Activated CD8-positive, alpha-beta memory T cell treated with anti-CD3 and anti-CD28 coated beads, Interleukin-2, amount 50 U/mL, for 1 hour (primary cell): ENCODE measurements around the gene CFAP45.

Experiments
- DNase-seq: peaks from one replicate; pipeline ENCODE4 v3.0.0-alpha.2; 2020; ENCODE audit errors: extremely low read depth

CFAP45 gene

GRCh38 chr1:159936273-159936904 lies 36.4 kb upstream of the CFAP45 start:
- DNase-seq: no peak

- DNase-seq: no peak
Observed at GRCh38 chr1:159935719-159936272, 35.8 kb upstream of the CFAP45 start.

- DNase-seq: no peak
Observed at GRCh38 chr1:159935305-159935704, 35.3 kb upstream of the CFAP45 start.

DNA sequence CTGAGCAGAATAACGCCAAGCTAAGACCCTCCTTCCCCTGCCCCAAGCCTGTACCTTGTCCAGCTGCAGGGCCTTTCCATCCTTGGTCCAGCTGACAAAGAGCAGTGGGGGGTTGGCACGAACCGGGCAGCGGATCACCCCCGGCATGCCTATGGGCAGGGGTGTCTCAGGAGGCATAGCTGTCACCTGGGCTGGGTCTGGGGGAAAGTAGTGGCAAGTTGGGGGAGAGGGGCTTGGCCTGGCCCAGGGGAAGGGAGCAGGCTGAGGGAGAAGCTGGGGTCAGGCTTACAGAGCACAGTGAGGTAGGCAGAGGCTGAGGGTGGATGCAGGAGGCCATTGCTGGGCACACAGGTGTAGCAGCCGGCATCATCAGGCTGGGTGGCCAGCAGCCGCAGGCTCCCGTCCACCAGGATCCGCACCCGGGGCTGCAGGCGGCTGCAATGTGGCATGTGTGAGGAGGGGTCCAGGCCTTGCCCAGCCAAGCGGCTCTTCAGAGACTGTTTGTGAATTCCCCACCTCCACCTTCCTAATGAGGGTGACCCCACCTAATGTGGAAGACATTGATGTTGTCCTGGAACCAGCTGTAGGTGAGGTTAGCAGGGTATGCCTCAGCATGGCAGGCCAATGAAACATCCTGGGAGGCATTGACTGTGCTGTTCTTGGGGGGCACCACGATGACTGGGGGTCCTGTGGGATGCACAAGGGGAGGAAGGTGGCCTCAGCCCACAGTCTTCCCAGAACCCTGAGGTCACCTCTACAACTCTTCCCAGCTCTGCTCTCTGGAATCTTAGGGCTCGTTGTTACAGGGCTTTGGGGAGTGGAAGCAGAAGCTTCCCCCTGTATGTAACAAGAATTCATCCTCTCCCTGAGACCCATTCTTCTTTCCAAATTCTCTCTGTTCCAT lies 34.4 kb upstream of the CFAP45 start:
- no peak for DNase-seq

DNA sequence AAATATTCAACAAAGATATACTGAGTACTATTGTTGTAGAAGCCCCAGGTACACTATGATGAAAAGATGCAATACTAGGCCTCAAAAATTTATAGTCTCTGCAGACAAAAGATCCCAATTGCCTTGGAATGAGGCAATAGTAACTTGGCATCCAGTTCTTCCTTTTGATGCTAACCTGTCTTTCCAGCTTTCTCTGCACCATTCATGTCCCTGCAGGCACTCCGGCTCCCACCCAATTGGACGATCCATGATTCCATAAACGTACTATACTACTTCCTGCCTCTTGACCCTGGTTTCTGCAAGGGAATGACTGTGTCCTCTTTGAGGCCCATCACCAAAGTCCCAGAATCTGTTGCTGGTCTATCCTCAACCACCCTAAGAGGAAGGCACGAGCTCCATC lies 33.4 kb upstream of the CFAP45 start:
- DNase-seq: no peak

- DNase-seq: no peak
Observed at GRCh38 chr1:159932296-159933285, 32.6 kb upstream of the CFAP45 start.

GRCh38 chr1:159931795-159932173 lies 31.8 kb upstream of the CFAP45 start:
- no peak for DNase-seq

DNA sequence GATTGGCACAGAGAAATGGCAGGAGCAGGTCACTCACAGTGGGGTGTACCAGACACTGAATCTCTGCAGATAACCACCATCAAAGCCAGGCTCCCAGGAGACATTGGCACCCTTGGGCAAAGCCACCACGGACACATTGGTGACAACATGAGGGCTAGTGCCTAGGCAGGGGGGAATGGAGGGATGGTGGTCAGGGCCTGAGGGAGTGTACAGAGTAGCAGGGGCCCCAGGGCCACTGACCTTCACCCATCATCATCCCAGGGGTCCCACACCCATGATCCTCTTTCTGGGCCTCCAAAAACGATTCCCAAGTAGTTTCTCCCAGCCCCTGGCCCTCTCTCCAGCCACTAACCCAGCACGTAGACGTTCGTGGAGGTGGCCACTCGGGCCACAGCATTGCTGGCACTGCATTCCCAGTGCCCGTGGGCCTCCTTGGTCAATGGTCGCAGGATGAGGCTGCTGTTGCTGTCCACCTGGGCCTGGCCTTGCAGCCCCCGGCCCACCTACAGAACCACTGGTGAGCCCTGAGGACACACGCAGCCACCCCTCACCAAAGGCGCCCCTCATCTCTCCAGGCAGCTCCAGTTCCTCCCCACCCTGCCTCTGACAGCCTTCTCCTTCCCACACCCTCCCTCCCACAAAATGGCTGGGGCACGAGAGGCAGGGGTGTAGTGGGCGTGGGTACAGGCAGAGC lies 31.3 kb upstream of the CFAP45 start:
- DNase-seq: no peak

DNA sequence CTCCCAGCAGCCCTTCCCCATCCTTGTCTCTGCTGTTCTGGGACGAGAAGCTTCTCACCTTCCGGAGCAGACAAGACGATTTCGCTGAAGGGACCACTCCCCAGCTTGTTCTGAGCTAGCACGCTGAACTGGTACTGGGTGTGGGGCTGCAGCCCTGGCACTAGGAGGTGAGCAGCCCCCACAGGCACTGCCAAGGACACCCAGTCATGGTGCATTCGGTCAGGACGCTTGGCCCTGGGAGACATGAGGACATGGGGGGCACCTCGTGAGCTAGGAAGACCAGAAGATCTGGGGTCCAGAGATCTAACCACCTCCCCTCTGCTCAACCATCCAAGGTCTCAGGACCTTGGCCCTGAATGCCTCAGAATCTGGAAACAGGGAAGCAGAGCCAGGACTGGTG lies 30.7 kb upstream of the CFAP45 start:
- no peak for DNase-seq

- DNase-seq: no peak
Observed at GRCh38 chr1:159930216-159930615, 30.3 kb upstream of the CFAP45 start.

DNA sequence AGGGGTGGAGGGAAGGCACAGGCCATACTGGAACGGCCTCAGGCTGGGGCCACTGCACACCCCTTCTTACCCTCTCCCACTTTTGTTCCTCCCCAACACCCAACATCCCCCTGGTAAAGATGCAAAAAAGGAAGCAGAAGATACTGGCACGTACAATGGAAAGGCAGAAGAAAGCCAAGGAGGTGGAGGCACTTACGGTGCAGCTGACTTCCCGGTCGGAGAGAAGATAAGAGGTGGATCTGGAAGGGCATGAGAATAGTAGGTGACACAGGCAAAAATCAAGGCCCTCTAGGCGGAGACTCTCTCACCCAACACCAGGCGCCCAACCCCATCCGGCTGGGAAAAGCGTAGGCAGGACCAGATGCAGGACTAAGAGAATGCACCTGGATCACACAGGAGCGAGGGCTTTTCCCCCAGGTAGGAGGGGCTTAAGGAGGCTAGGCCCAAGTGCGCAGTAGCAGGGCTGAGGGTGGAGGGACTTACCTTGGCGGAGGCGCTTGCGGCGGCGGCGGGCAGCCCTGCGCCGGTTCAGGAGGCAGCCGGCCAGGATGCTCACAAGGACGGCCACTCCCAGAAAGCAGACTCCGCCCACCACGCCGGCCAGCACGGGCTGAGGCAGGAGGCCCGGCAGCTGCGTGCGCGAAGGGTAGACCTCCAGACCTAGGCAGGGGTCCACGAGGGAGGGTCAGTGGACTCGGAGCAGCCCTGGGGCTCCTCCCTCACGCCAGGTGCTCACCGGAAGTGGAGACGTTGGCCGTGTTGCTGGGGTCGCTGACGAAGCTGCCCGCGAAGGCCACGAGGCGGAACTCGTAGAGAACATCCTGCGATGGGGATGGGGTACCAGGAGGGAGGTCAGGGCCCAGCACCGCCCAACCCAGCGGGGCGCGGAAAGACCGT lies 29.4 kb upstream of the CFAP45 start:
- no peak for DNase-seq

DNA sequence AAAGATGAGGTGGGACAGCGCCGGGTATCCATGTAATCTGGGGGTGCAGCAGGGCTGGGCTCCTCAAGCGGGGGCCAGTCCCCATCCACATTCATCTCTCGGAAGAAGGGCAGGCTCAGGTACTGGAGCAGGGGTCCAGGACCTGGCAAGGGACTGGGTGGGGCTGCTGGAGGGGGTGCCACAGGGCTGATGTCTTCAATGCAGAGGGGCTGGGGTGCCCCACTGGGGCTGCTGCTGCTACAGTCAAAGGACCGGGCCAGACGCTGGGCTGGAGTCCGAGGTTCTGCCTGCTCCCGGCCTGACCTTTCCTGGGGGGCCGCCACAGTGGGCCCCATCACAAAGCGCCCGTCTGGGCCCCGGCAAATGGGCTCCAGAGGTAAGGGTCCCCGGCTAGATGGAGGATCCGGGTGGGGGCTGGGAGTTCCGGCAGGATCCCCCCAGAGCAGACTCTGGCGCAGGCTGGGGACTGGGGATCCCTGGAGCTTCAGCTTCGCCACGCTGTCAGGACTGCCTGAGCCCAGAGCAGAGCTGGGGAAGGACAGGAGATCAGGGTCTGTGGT lies 28.6 kb upstream of the CFAP45 start:
- no peak for DNase-seq

GRCh38 chr1:159927849-159928431 lies 28.0 kb upstream of the CFAP45 start:
- no peak for DNase-seq

DNA sequence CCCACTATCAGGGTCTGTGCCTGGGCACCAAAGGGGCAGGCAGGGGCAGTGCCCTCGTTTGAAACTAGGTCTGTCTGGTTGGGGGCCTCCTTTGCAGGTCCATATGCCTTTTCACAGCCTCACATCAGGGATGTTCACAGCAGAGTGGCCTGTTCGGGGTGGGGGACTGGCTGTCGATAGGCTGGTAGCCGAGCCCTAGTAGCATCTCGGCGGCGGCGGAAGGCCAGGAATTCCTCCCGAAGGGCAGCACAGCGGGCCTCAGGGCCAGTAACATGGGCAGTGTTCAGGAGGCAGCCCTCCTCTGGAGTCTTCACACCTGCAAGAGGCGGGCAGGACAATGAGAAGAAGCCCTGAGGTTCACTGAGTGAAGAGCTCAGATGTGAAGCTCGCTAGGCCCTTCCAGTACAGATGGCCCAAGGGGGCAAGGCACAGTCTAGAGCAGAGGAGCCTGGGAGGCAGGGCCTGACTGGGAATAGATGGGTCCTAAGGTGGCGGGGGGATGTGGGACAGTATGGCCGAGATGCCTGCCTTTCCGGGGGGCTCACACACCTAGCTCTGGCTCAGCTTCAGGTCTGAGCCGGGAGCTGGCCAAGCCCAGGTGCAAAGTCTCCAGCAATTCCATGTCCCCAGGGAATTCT lies 27.4 kb upstream of the CFAP45 start:
- DNase-seq: no peak

- DNase-seq: no peak
Observed at GRCh38 chr1:159925719-159926078, 25.7 kb upstream of the CFAP45 start.

GRCh38 chr1:159924791-159925718 lies 25.1 kb upstream of the CFAP45 start, which contains the start of gene TAGLN2:
Gene TAGLN2 (minus strand): TSS chr1:159925507. CDS start chr1:159920509, 4,998 bp downstream.
- peak; percentile 78 for DNase-seq

DNA sequence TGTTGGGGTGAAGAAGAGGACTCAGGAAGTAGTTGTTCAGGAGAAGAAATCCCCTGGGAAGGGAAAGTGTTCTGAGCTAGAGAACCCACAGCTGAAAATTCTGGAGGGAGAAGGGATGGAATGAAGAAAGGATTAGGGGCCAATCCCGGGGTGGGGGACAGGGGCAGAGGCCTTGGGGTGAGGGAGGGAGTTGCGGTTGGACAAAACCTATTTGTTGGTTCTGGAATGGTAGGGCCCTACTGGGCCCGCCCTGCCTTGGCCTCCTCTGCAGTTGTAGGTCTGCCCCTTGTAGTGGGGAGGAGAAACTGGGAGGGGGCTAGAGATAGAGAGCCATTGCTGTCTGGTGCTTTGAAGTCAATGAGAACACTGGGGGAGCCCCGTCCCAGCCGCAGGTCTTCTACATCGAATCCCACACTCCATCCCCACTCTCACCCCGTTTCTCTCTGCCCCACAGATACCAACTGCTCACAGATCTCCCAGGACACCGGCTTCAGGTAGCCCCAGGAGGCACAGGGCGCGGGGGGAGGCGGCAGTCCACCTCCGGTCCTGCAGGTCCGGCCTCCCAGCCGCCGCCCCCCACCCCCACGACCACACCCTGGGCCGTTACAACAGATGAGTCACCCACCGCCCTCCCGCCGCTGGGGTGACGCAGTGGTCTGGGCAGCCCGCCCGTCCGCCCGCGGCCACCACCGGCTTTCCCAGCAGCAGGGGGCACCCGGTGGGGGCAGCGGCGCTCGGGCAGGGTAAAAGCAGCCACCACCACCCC lies 24.2 kb upstream of the CFAP45 start:
- DNase-seq: peak; percentile 41
